Large intestine (tissue), 3 donors: ENCODE data around the gene NREP. TPM values are rescaled to one million over a fixed set of nuclear protein-coding genes. Genes with fewer than 3 reads are reported as not detected.

Experiments
- DNase-seq, 2 donors: peaks; one replicate each; pipeline versions ENCODE4 v3.0.0 to v3.0.0-alpha.2; 2013
- H3K27ac ChIP-seq: one replicate; pipeline ENCODE4 v1.5.1; 2013; ENCODE audit warnings: low read length
- H3K27me3 ChIP-seq: 2 replicates; pipeline ENCODE4 v1.6.1; 2013; ENCODE audit warnings: low read length; ENCODE audit not compliant: control insufficient read depth, insufficient read depth
- H3K36me3 ChIP-seq: 2 replicates; pipeline ENCODE4 v1.6.1; 2013; ENCODE audit warnings: low read length; ENCODE audit not compliant: control insufficient read depth, insufficient read depth
- H3K4me1 ChIP-seq: one replicate; pipeline ENCODE4 v1.6.1; 2013; ENCODE audit warnings: low read length; ENCODE audit not compliant: control insufficient read depth, insufficient read depth
- H3K4me3 ChIP-seq: one replicate; pipeline ENCODE4 v1.5.1; 2013; ENCODE audit warnings: low read length
- H3K9me3 ChIP-seq: one replicate; pipeline ENCODE4 v1.6.1; 2013; ENCODE audit warnings: mild to moderate bottlenecking, low read depth, low read length, moderate library complexity; ENCODE audit not compliant: control insufficient read depth
- WGBS: methylation state at CpG from one replicate; pipeline ENCODE4 v1.1.5; 2013; ENCODE audit warnings: low lambda C conversion rate; ENCODE audit not compliant: insufficient coverage; 5-methylcytosine and 5-hydroxymethylcytosine counted together
- polyA plus RNA-seq: library from polyadenylated mRNA; unstranded; fragments of 120-200 nt; gene quantifications from one replicate; pipeline ENCODE4 v1.2.1, GENCODE V29; 2013

Gene NREP
- polyA plus RNA-seq, 1 donor, result 246 TPM

- Histone ChIP-seq H3K27ac (no peak overlapping the region), H3K4me1 (peaks cover 15% of the 10 kb centered on the region), H3K27me3 (no peaks in the 10 kb centered on the region), H3K4me3 (no peak overlapping the region), H3K9me3 (no peaks in the 10 kb centered on the region), H3K36me3 (no peaks in the 10 kb centered on the region)
- DNase-seq, result no peak
- 80% methylated on average over 2 of the region's 3 CpGs for WGBS
Observed at GRCh38 chr5:111685969-111686368, 71.0 kb downstream of the NREP start.

- WGBS, result no CpG with 5 or more reads among the region's 6 CpGs
- H3K27ac ChIP-seq, result no peak overlapping the region
- H3K27me3 ChIP-seq, result no peaks in the 10 kb centered on the region
- H3K36me3 ChIP-seq, result no peaks in the 10 kb centered on the region
- DNase-seq, result no peak
- no peak overlapping the region for H3K4me3 ChIP-seq
- H3K9me3 ChIP-seq, result no peaks in the 10 kb centered on the region
- peaks cover 15% of the 10 kb centered on the region for H3K4me1 ChIP-seq
Observed at GRCh38 chr5:111682641-111683040, 74.4 kb downstream of the NREP start.

- Histone ChIP-seq H3K36me3 (no peaks in the 10 kb centered on the region), H3K9me3 (no peaks in the 10 kb centered on the region), H3K4me1 (peaks cover 15% of the 10 kb centered on the region), H3K4me3 (no peak overlapping the region), H3K27ac (no peak overlapping the region), H3K27me3 (no peaks in the 10 kb centered on the region)
- DNase-seq, result no peak
- WGBS, result 92% methylated on average over 2 of the region's 6 CpGs
Observed at GRCh38 chr5:111682121-111682520, 74.9 kb downstream of the NREP start.

GRCh38 chr5:111681414-111682120 is 75.4 kb downstream of the NREP start:
- Histone ChIP-seq H3K27ac (peak overlapping the region; percentile 24), H3K36me3 (no peaks in the 10 kb centered on the region), H3K27me3 (no peaks in the 10 kb centered on the region), H3K4me1 (peaks cover 15% of the 10 kb centered on the region), H3K4me3 (no peak overlapping the region), H3K9me3 (no peaks in the 10 kb centered on the region)
- no peak for DNase-seq
- no CpG with 5 or more reads among the region's 8 CpGs for WGBS

GRCh38 chr5:111680737-111681413 is 76.1 kb downstream of the NREP start:
- WGBS, result 76% methylated on average over 2 of the region's 6 CpGs
- DNase-seq, result peak; percentile 78 to 84
- H3K4me1 ChIP-seq, result peaks cover 15% of the 10 kb centered on the region
- no peaks in the 10 kb centered on the region for H3K36me3 ChIP-seq
- H3K9me3 ChIP-seq, result no peaks in the 10 kb centered on the region
- no peak overlapping the region for H3K4me3 ChIP-seq
- H3K27me3 ChIP-seq, result no peaks in the 10 kb centered on the region
- peak overlapping the region; percentile 24 for H3K27ac ChIP-seq

- no peaks in the 10 kb centered on the region for H3K27me3 ChIP-seq
- H3K4me3 ChIP-seq, result no peak overlapping the region
- no CpG with 5 or more reads among the region's 8 CpGs for WGBS
- no peak overlapping the region for H3K27ac ChIP-seq
- no peak for DNase-seq
- H3K4me1 ChIP-seq, result peaks cover 15% of the 10 kb centered on the region
- no peaks in the 10 kb centered on the region for H3K36me3 ChIP-seq
- H3K9me3 ChIP-seq, result no peaks in the 10 kb centered on the region
Observed at GRCh38 chr5:111679611-111680010, 77.4 kb downstream of the NREP start.

Other genes starting within 250 kb of the NREP start
- gene STARD4, start 244.7 kb downstream of the NREP start, polyA plus RNA-seq, result 32.9 TPM